DOHH2 (cell line): ENCODE measurements around the gene CHAMP1.

Source experiments
- H3F3A ChIP-seq: fragments of 200-600 bp; sonication (generic), shearing (Covaris generic); 2 replicates; pipeline ENCODE4 v1.6.0; 2016; ENCODE audit warnings: antibody characterized with exemption, mild to moderate bottlenecking; ENCODE audit not compliant: control insufficient read depth, insufficient read depth
- H3K27ac ChIP-seq: fragments of 200-600 bp; sonication (generic); 2 replicates; pipeline ENCODE4 v1.5.1; 2014; ENCODE audit warnings: low read depth, mild to moderate bottlenecking, low read length, moderate library complexity
- H3K27me3 ChIP-seq: fragments of 200-600 bp; sonication (generic); 2 replicates; pipeline ENCODE4 v1.6.1; 2014; ENCODE audit warnings: mild to moderate bottlenecking, low read length, mixed read lengths; ENCODE audit not compliant: control insufficient read depth
- H3K36me3 ChIP-seq: fragments of 200-600 bp; sonication (generic); 2 replicates; pipeline ENCODE4 v1.6.1; 2014; ENCODE audit warnings: mild to moderate bottlenecking, low read length, moderate library complexity, mixed read lengths; ENCODE audit not compliant: control insufficient read depth
- H3K4me1 ChIP-seq: fragments of 200-600 bp; sonication (generic); 2 replicates; pipeline ENCODE4 v1.6.1; 2014; ENCODE audit warnings: mild to moderate bottlenecking, low read length, mixed read lengths; ENCODE audit not compliant: control insufficient read depth
- H3K4me2 ChIP-seq: fragments of 200-600 bp; sonication (generic); 2 replicates; pipeline ENCODE4 v1.6.0; 2014; ENCODE audit warnings: mild to moderate bottlenecking, low read length, moderate library complexity
- H3K4me3 ChIP-seq: fragments of 200-600 bp; sonication (generic); 2 replicates; pipeline ENCODE4 v1.5.1; 2014; ENCODE audit warnings: mild to moderate bottlenecking, low read length, mixed read lengths
- H3K79me2 ChIP-seq: fragments of 200-600 bp; sonication (generic); 2 replicates; pipeline ENCODE4 v1.6.1; 2014; ENCODE audit warnings: mild to moderate bottlenecking, low read length, mixed read lengths; ENCODE audit not compliant: control insufficient read depth
- H3K9me2 ChIP-seq: fragments of 200-600 bp; sonication (generic); replicated peaks from 2 replicates; pipeline ENCODE4 v1.6.1; 2014; ENCODE audit warnings: mild to moderate bottlenecking, low read length, mixed read lengths; ENCODE audit not compliant: control insufficient read depth
- H3K9me3 ChIP-seq: fragments of 200-600 bp; sonication (generic); 2 replicates; pipeline ENCODE4 v1.6.1; 2014; ENCODE audit warnings: antibody characterized with exemption, low read length, mixed read lengths; ENCODE audit not compliant: control insufficient read depth, insufficient read depth
- H4K20me1 ChIP-seq: fragments of 200-600 bp; sonication (generic); 2 replicates; pipeline ENCODE4 v1.6.0; 2014; ENCODE audit warnings: low read depth, mild to moderate bottlenecking, antibody characterized with exemption, low read length, moderate library complexity; ENCODE audit not compliant: control insufficient read depth, insufficient read depth
- CTCF ChIP-seq: fragments of 200-600 bp; sonication (generic); IDR thresholded peaks from one replicate; pipeline ENCODE4 v1.5.1; 2014; ENCODE audit warnings: antibody characterized with exemption, mild to moderate bottlenecking, low read depth, low read length; ENCODE audit not compliant: poor library complexity, severe bottlenecking
- EZH2phosphoT487 ChIP-seq: fragments of 200-600 bp; sonication (generic); IDR thresholded peaks from 2 replicates; pipeline ENCODE4 v1.6.1; 2017; ENCODE audit warnings: borderline replicate concordance, mild to moderate bottlenecking, antibody characterized with exemption, low read length, moderate library complexity, mixed read lengths

CHAMP1 gene

GRCh38 chr13:114323349-114323748 is 9.0 kb downstream of the CHAMP1 start:
- Histone ChIP-seq H3K27ac (no peak overlapping the region), H3K4me2 (no peak overlapping the region), H3K36me3 (peaks cover 93% of the 10 kb centered on the region), H3K9me3 (no peaks in the 10 kb centered on the region), H3K27me3 (no peaks in the 10 kb centered on the region), H4K20me1 (peaks cover 29% of the 10 kb centered on the region), H3F3A (peaks cover 31% of the 10 kb centered on the region; the same call in 1 of the 2 replicates), H3K4me3 (no peak overlapping the region), H3K4me1 (peaks cover 33% of the 10 kb centered on the region), H3K9me2 (no peaks in the 10 kb centered on the region), H3K79me2 (peaks cover 98% of the 10 kb centered on the region)
- TF ChIP-seq EZH2phosphoT487 (no peak), CTCF (no peak)

- Histone ChIP-seq H3F3A (peaks cover 36% of the 10 kb centered on the region; the same call in 1 of the 2 replicates), H3K9me2 (no peaks in the 10 kb centered on the region), H3K4me3 (no peak overlapping the region), H4K20me1 (peaks cover 19% of the 10 kb centered on the region), H3K27me3 (no peaks in the 10 kb centered on the region), H3K79me2 (peaks cover 93% of the 10 kb centered on the region), H3K4me1 (peaks cover 25% of the 10 kb centered on the region), H3K27ac (no peak overlapping the region), H3K36me3 (peaks cover 93% of the 10 kb centered on the region), H3K4me2 (no peak overlapping the region; the same call in 1 of the 2 replicates), H3K9me3 (no peaks in the 10 kb centered on the region)
- TF ChIP-seq EZH2phosphoT487 (no peak), CTCF (no peak)
Observed at GRCh38 chr13:114324334-114324733, 10.0 kb downstream of the CHAMP1 start.

- Histone ChIP-seq H3K4me1 (peaks cover 19% of the 10 kb centered on the region), H3K4me2 (peak overlapping the region; percentile 10; the same call in 1 of the 2 replicates), H3K27me3 (no peaks in the 10 kb centered on the region), H3K9me3 (no peaks in the 10 kb centered on the region), H4K20me1 (peaks cover 9% of the 10 kb centered on the region; the same call in 1 of the 2 replicates), H3F3A (peaks cover 43% of the 10 kb centered on the region; the same call in 1 of the 2 replicates), H3K9me2 (no peaks in the 10 kb centered on the region), H3K79me2 (peaks cover 79% of the 10 kb centered on the region), H3K4me3 (no peak overlapping the region), H3K36me3 (peaks cover 90% of the 10 kb centered on the region), H3K27ac (no peak overlapping the region)
- TF ChIP-seq CTCF (no peak), EZH2phosphoT487 (no peak)
Observed at GRCh38 chr13:114325729-114326128, 11.4 kb downstream of the CHAMP1 start.
